K562 (cell line): ENCODE data around the gene LBH. TPM values are rescaled to one million over a fixed set of nuclear protein-coding genes. Genes with fewer than 3 reads are reported as not detected.

Experiments
- ATF4 ChIP-seq: fragments of 450-650 bp; formaldehyde crosslinking; IDR thresholded peaks from 2 replicates; pipeline ENCODE4 v1.4.0; 2022; ENCODE audit warnings: mild to moderate bottlenecking, moderate library complexity
- BACH1 ChIP-seq: fragments of 200-800 bp; sonication (Bioruptor generic); IDR thresholded peaks from 2 replicates; pipeline ENCODE4 v1.6.1; 2016; ENCODE audit warnings: missing genetic modification characterization, missing compliant biosample characterization
- CBX8 ChIP-seq: fragments of 200-600 bp; sonication (generic); IDR thresholded peaks from 2 replicates; pipeline ENCODE4 v1.6.1; 2012; ENCODE audit warnings: borderline replicate concordance, mixed run types, low read depth, mild to moderate bottlenecking, moderate library complexity, mixed read lengths, low read length, control low read depth, inconsistent platforms; ENCODE audit not compliant: poor library complexity, severe bottlenecking; ENCODE audit errors: extremely low read depth
- CHD1 ChIP-seq: fragments of 200-600 bp; sonication (generic); IDR thresholded peaks from one replicate; pipeline ENCODE4 v1.6.1; 2012; ENCODE audit warnings: mild to moderate bottlenecking, moderate library complexity, low read length, inconsistent platforms
- EP300 ChIP-seq: IDR thresholded peaks from 2 replicates; pipeline ENCODE4 v1.6.1; 2012; ENCODE audit warnings: low read length, improper control_type of control experiment
- ERF ChIP-seq: fragments of 450-650 bp; formaldehyde crosslinking; IDR thresholded peaks from 2 replicates; pipeline ENCODE4 v1.4.0; 2020; ENCODE audit warnings: mild to moderate bottlenecking, mixed read lengths
- ETV5 ChIP-seq: sonication (generic); formaldehyde crosslinking; IDR thresholded peaks from 2 replicates; pipeline ENCODE4 v1.4.0; 2020; ENCODE audit warnings: low read depth, mild to moderate bottlenecking, missing genetic modification reagents
- FOSL1 ChIP-seq: fragments of 200-800 bp; sonication (Bioruptor generic); conservative IDR thresholded peaks from 2 replicates; pipeline ENCODE4 v1.6.1; 2016; ENCODE audit warnings: missing genetic modification characterization, missing compliant biosample characterization
- HDAC8 ChIP-seq: fragments of 450-650 bp; IDR thresholded peaks from 2 replicates; pipeline ENCODE4 v1.6.1; 2016; ENCODE audit warnings: mild to moderate bottlenecking, missing genetic modification characterization, moderate library complexity, missing compliant biosample characterization
- KDM5B ChIP-seq: fragments of 200-600 bp; sonication (generic); IDR thresholded peaks from 2 replicates; pipeline ENCODE4 v1.6.1; 2012; ENCODE audit warnings: low read depth, mild to moderate bottlenecking, moderate library complexity, low read length, control low read depth, inconsistent platforms; ENCODE audit not compliant: insufficient replicate concordance
- MIER1 ChIP-seq: fragments of 450-650 bp; IDR thresholded peaks from 2 replicates; pipeline ENCODE4 v1.6.1; 2016; ENCODE audit warnings: antibody characterized with exemption, mild to moderate bottlenecking, low read depth
- MXI1 ChIP-seq: IDR thresholded peaks from 2 replicates; pipeline ENCODE4 v1.6.1; 2011; ENCODE audit warnings: low read depth, mild to moderate bottlenecking, improper control_type of control experiment, low read length
- RBM25 ChIP-seq: fragments of 200-400 bp; formaldehyde crosslinking; IDR thresholded peaks from 2 replicates; pipeline ENCODE4 v1.6.1; 2018; ENCODE audit warnings: low read length, low read depth, moderate library complexity; ENCODE audit not compliant: severe bottlenecking
- TRIM28 ChIP-seq: fragments of 450-650 bp; IDR thresholded peaks from 2 replicates; pipeline ENCODE4 v1.6.1; 2017
- ZBTB17 ChIP-seq: fragments of 450-650 bp; formaldehyde crosslinking; IDR thresholded peaks from 2 replicates; pipeline ENCODE4 v1.4.0; 2020; ENCODE audit warnings: mild to moderate bottlenecking
- ZFX ChIP-seq: sonication (generic); formaldehyde crosslinking; IDR thresholded peaks from 2 replicates; pipeline ENCODE4 v1.8.0; 2022; ENCODE audit warnings: mild to moderate bottlenecking, missing genetic modification reagents, moderate library complexity
- ZNF280B ChIP-seq: fragments of 250-450 bp; sonication (Bioruptor Pico); IDR thresholded peaks from 2 replicates; pipeline ENCODE4 v1.5.1; 2021; ENCODE audit warnings: mild to moderate bottlenecking
- polyA plus RNA-seq, 8 experiments: library from polyadenylated mRNA; depleted of rRNA in 4 of 8; stranded (reverse) in 5 of 8; unstranded in 3 of 8; fragments of >200 nt; fragmentation: Nextera tagmentation in 2 of 8; fragmentation: Illumina TruSeq in 1 of 8; extraction: Ambion mirVana in 2 of 8; extraction: Trizol in 1 of 8; gene quantifications; 2 replicates each; pipeline versions ENCODE4 v1.2.1 to v1.2.3, GENCODE V29; 2011 to 2014; ENCODE audit warnings: inconsistent platforms in 1 of 8, missing spikeins in 1 of 8
- total RNA-seq, 7 experiments: library from RNA; depleted of rRNA in 6 of 7; stranded (reverse); fragments of >200 nt in 6 of 7; fragmentation: Illumina TruSeq in 2 of 7; extraction: Trizol in 2 of 7; gene quantifications; 2 replicates each; pipeline versions ENCODE4 v1.2.1 to v1.2.3, GENCODE V29; 2011 to 2021; ENCODE audit warnings: low replicate concordance in 1 of 7
- TF ChIP-seq, protein P1 (sequence below): sonication (generic); formaldehyde crosslinking; IDR thresholded peaks from 2 replicates; pipeline ENCODE4 v1.8.0; 2023; ENCODE audit warnings: mild to moderate bottlenecking, missing genetic modification reagents
- TF ChIP-seq, protein P2 (sequence below): fragments of 450-650 bp; IDR thresholded peaks from 2 replicates; pipeline ENCODE4 v1.6.1; 2016; ENCODE audit warnings: mild to moderate bottlenecking

The LBH gene
- total and polyA plus RNA-seq, 9 of the 15 experiments (the other 6 are each of a cell fraction or from before 2014, with no cell fraction given) = 3.1 to 13.4 (median 7.4) TPM

DNA sequence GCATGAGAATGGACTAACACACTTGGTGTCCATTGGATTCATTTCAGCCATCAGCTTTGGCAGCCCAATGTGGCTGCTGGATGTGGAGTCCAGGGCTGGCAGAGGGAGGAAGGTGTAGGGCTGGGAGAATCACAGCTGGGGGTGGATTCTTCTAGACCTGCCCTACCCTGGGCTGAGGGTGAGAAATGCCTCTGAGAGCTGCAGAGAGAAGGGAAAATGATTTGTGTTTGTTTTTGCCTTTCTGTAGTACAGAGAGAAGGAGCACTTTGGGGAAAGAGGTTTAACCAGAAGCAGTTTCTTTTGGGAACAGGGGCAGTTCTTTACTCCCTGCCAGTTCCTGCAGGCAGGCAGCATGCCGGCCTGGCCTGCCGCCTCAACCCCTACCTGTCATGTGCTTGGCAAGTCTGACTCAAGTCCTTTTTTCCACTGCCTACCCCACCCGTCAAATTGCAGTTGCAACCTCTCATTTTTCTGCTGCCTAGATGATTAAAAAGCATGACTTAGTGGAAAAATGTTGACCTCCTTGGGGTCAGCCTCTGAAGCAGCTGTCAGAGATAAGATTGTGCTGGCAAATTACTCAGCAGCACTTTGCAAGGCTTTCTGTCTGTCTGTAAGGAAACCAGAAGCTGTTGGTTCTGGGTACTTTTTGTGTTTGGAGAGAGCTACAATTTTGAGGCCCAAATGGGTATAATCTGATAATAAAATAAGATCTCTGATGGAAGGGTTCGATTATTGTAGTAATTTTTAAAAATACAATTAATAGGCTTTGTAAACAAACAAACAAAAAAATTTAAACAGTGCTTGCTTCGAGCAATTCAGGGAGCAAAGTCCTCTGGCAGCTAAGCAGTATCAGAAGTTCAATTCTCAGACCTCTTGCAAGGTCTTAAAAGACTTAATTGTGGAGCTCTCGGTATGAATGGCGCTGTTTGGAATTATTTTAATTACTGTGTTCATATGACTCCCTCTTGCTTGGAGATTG lies 21.7 kb downstream of the LBH start (continued):
- TF ChIP-seq, protein P1, sequence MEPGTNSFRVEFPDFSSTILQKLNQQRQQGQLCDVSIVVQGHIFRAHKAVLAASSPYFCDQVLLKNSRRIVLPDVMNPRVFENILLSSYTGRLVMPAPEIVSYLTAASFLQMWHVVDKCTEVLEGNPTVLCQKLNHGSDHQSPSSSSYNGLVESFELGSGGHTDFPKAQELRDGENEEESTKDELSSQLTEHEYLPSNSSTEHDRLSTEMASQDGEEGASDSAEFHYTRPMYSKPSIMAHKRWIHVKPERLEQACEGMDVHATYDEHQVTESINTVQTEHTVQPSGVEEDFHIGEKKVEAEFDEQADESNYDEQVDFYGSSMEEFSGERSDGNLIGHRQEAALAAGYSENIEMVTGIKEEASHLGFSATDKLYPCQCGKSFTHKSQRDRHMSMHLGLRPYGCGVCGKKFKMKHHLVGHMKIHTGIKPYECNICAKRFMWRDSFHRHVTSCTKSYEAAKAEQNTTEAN (CRISPR knock-in tag) = no peak
- TF ChIP-seq RBM25 = no peak
- no peak for TF ChIP-seq MIER1
- TF ChIP-seq MXI1 = 0 out of 2 replicates have a peak, but pooled peaks have one; percentile 58
- TF ChIP-seq ZNF280B (CRISPR knock-in tag) = no peak
- peak; percentile 43 for TF ChIP-seq ZFX (CRISPR knock-in tag)
- TF ChIP-seq ZBTB17 (CRISPR knock-in tag) = peak; percentile 80; the same call in 1 of the 2 replicates
- TF ChIP-seq CBX8 = no peak
- no peak for TF ChIP-seq ETV5
- peak; percentile 97 for TF ChIP-seq BACH1 (tag)
- peak; percentile 34 for TF ChIP-seq KDM5B
- peak; percentile 79 for TF ChIP-seq ATF4
- TF ChIP-seq, protein P2, sequence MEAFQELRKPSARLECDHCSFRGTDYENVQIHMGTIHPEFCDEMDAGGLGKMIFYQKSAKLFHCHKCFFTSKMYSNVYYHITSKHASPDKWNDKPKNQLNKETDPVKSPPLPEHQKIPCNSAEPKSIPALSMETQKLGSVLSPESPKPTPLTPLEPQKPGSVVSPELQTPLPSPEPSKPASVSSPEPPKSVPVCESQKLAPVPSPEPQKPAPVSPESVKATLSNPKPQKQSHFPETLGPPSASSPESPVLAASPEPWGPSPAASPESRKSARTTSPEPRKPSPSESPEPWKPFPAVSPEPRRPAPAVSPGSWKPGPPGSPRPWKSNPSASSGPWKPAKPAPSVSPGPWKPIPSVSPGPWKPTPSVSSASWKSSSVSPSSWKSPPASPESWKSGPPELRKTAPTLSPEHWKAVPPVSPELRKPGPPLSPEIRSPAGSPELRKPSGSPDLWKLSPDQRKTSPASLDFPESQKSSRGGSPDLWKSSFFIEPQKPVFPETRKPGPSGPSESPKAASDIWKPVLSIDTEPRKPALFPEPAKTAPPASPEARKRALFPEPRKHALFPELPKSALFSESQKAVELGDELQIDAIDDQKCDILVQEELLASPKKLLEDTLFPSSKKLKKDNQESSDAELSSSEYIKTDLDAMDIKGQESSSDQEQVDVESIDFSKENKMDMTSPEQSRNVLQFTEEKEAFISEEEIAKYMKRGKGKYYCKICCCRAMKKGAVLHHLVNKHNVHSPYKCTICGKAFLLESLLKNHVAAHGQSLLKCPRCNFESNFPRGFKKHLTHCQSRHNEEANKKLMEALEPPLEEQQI = peak; percentile 61
- TF ChIP-seq EP300 = peak; percentile 99
- peak; percentile 45; the same call in 1 of the 2 replicates for TF ChIP-seq TRIM28
- TF ChIP-seq HDAC8 = 0 out of 2 replicates have a peak, but pooled peaks have one; percentile 82
- TF ChIP-seq FOSL1 (tag) = peak; percentile 95
- TF ChIP-seq CHD1 = no peak
- TF ChIP-seq ERF (CRISPR knock-in tag) = 0 out of 2 replicates have a peak, but pooled peaks have one; percentile 46
